ENCODE results near the gene CSHL1. TPM values are rescaled to one million over a fixed set of nuclear protein-coding genes. Genes with fewer than 3 reads are reported as not detected.

The CSHL1 gene
- total and polyA plus RNA-seq, 2 experiments from 2014 or later = 0.44 TPM; not detected in 1

DNA sequence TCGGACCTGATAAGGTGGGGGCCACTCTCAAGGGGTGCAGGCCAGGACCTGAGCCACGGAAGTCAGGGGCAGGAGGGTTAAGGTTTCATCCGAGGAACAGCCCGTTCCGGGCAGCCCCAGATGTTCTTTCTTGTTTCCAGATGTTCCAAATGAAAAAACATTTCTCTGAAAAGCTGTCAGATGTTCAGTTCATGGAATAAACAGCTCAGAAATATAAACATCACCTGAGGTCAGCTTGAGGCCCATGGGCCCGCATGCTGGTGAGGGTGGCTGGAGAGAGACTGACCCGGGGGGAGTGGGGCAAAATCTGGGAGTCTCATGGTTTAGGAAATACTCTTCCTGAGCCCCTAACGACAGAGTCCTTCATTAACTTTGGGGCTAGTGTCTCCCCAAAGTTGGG is 22.5 kb upstream of the CSHL1 start (continued):
- TF ChIP-seq, protein P1, sequence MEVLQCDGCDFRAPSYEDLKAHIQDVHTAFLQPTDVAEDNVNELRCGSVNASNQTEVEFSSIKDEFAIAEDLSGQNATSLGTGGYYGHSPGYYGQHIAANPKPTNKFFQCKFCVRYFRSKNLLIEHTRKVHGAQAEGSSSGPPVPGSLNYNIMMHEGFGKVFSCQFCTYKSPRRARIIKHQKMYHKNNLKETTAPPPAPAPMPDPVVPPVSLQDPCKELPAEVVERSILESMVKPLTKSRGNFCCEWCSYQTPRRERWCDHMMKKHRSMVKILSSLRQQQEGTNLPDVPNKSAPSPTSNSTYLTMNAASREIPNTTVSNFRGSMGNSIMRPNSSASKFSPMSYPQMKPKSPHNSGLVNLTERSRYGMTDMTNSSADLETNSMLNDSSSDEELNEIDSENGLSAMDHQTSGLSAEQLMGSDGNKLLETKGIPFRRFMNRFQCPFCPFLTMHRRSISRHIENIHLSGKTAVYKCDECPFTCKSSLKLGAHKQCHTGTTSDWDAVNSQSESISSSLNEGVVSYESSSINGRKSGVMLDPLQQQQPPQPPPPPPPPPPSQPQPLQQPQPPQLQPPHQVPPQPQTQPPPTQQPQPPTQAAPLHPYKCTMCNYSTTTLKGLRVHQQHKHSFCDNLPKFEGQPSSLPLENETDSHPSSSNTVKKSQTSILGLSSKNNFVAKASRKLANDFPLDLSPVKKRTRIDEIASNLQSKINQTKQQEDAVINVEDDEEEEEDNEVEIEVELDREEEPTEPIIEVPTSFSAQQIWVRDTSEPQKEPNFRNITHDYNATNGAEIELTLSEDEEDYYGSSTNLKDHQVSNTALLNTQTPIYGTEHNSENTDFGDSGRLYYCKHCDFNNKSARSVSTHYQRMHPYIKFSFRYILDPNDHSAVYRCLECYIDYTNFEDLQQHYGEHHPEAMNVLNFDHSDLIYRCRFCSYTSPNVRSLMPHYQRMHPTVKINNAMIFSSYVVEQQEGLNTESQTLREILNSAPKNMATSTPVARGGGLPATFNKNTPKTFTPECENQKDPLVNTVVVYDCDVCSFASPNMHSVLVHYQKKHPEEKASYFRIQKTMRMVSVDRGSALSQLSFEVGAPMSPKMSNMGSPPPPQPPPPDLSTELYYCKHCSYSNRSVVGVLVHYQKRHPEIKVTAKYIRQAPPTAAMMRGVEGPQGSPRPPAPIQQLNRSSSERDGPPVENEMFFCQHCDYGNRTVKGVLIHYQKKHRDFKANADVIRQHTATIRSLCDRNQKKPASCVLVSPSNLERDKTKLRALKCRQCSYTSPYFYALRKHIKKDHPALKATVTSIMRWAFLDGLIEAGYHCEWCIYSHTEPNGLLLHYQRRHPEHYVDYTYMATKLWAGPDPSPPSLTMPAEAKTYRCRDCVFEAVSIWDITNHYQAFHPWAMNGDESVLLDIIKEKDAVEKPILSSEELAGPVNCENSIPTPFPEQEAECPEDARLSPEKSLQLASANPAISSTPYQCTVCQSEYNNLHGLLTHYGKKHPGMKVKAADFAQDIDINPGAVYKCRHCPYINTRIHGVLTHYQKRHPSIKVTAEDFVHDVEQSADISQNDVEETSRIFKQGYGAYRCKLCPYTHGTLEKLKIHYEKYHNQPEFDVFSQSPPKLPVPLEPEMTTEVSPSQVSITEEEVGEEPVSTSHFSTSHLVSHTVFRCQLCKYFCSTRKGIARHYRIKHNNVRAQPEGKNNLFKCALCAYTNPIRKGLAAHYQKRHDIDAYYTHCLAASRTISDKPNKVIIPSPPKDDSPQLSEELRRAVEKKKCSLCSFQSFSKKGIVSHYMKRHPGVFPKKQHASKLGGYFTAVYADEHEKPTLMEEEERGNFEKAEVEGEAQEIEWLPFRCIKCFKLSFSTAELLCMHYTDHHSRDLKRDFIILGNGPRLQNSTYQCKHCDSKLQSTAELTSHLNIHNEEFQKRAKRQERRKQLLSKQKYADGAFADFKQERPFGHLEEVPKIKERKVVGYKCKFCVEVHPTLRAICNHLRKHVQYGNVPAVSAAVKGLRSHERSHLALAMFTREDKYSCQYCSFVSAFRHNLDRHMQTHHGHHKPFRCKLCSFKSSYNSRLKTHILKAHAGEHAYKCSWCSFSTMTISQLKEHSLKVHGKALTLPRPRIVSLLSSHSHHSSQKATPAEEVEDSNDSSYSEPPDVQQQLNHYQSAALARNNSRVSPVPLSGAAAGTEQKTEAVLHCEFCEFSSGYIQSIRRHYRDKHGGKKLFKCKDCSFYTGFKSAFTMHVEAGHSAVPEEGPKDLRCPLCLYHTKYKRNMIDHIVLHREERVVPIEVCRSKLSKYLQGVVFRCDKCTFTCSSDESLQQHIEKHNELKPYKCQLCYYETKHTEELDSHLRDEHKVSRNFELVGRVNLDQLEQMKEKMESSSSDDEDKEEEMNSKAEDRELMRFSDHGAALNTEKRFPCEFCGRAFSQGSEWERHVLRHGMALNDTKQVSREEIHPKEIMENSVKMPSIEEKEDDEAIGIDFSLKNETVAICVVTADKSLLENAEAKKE (CRISPR knock-in tag; IDR thresholded peaks at IDR 0.05) = no peak
- no peak for TF ChIP-seq ZNF331 (CRISPR knock-in tag; IDR thresholded peaks at IDR 0.05; ENCODE audit: low read depth)
- no peak for TF ChIP-seq STAT1 (IDR thresholded peaks at IDR 0.05; ENCODE audit: unreplicated experiment)
- no peak for TF ChIP-seq ETS1 (IDR thresholded peaks at IDR 0.05)
- no peak for TF ChIP-seq EZH2 (IDR thresholded peaks at IDR 0.05; ENCODE audit: low read depth, unreplicated experiment)
- TF ChIP-seq EZH2phosphoT487 (IDR thresholded peaks at IDR 0.05; ENCODE audit: unreplicated experiment) = no peak
- TF ChIP-seq REST (IDR thresholded peaks at IDR 0.05; ENCODE audit: unreplicated experiment) = no peak
- TF ChIP-seq CREB1 (CRISPR knock-in tag; IDR thresholded peaks at IDR 0.05; ENCODE audit: low read depth) = no peak
- TF ChIP-seq POLR2AphosphoS5 (IDR thresholded peaks at IDR 0.05; ENCODE audit: low read depth) = no peak
